ENCODE data around the gene CACNA1E. TPM values are rescaled to one million over a fixed set of nuclear protein-coding genes. Genes with fewer than 3 reads are reported as not detected.

CACNA1E gene
- total RNA-seq, 4 donors from 2014 or later: 0.47 to 0.83 TPM; not detected in 2

DNA sequence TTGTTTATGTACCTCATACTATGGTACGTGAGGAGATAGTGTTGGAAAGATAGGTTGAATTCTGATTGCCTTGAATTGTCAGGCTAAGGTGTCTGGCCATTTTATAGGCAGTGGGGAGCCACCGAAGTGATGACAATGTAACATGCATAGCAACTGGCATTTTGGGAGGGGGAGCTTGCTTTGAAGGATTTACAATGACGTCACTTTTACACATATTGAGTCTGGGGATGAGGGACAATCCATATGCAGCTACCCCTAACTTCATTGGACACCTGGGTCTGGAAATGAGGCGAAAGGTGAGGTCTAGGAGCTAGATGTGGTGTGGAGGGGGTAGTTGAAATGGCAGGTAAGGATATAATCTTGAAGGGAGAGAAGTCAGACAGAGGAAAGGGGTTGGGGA lies 7.7 kb upstream of the CACNA1E start:
- TF ChIP-seq, protein P1, sequence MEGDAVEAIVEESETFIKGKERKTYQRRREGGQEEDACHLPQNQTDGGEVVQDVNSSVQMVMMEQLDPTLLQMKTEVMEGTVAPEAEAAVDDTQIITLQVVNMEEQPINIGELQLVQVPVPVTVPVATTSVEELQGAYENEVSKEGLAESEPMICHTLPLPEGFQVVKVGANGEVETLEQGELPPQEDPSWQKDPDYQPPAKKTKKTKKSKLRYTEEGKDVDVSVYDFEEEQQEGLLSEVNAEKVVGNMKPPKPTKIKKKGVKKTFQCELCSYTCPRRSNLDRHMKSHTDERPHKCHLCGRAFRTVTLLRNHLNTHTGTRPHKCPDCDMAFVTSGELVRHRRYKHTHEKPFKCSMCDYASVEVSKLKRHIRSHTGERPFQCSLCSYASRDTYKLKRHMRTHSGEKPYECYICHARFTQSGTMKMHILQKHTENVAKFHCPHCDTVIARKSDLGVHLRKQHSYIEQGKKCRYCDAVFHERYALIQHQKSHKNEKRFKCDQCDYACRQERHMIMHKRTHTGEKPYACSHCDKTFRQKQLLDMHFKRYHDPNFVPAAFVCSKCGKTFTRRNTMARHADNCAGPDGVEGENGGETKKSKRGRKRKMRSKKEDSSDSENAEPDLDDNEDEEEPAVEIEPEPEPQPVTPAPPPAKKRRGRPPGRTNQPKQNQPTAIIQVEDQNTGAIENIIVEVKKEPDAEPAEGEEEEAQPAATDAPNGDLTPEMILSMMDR (IDR thresholded peaks at IDR 0.05): no peak
- no peak for TF ChIP-seq POLR2A (IDR thresholded peaks at IDR 0.05)
- DNase-seq: no peak

DNA sequence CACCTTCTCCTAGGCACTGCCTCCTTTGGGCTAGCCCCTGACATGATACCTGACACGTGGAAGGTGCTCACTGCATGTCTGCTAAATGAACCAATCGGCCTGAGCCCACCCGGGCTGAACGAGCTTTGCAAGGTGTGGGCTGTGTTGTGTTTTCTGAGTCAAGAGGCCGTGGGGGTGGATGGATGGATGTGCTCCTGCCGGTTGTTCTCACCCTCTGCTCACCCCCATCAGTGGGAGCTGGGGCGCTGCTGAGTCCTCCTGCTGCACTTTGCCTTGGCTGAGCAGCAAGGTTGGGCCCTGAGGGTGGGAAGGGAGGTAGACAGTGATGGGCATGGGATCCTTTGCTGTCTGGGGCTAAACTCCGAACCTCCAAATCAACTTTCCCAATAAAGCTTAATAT lies 6.7 kb upstream of the CACNA1E start:
- no peaks in the 10 kb centered on the region for H3K36me3 ChIP-seq
- no peak for DNase-seq
- no peaks in the 10 kb centered on the region for H3K4me1 ChIP-seq
- no peaks in the 10 kb centered on the region for H3K9me3 ChIP-seq
- TF ChIP-seq, protein P1 (IDR thresholded peaks at IDR 0.05): no peak
- TF ChIP-seq POLR2A (IDR thresholded peaks at IDR 0.05): no peak
- no peaks in the 10 kb centered on the region for H3K27me3 ChIP-seq
- no peak overlapping the region for H3K27ac ChIP-seq
- H3K4me3 ChIP-seq: no peak overlapping the region

More for the DNA sequence above, 7.7 kb upstream of the CACNA1E start:
- Histone ChIP-seq H3K27ac (no peak overlapping the region), H3K4me3 (no peak overlapping the region), H3K4me1 (no peaks in the 10 kb centered on the region), H3K36me3 (no peaks in the 10 kb centered on the region), H3K9me3 (no peaks in the 10 kb centered on the region), H3K27me3 (no peaks in the 10 kb centered on the region)

DNA sequence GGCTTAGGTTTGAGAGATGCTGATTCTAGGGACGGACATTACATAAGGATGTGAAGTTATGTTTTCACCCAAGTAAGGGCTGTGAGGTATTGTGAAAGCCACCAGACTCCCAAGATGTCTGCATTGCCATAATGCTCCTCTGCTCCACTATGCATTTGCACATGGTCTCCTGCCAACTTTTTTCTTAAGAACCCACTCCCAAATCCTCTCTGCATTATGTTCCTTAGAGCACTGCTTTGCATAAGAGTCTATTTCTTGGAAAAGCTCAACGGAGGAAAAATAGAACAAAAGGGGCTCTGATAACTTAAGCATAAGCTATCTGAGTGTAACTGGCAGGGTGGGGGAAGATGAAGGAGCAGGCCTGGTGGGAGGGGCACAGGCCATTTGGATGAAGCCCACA lies 5.0 kb upstream of the CACNA1E start:
- no peak overlapping the region for H3K27ac ChIP-seq
- no peak for TF ChIP-seq POLR2A (IDR thresholded peaks at IDR 0.05)
- TF ChIP-seq, protein P1 (IDR thresholded peaks at IDR 0.05): no peak

DNA sequence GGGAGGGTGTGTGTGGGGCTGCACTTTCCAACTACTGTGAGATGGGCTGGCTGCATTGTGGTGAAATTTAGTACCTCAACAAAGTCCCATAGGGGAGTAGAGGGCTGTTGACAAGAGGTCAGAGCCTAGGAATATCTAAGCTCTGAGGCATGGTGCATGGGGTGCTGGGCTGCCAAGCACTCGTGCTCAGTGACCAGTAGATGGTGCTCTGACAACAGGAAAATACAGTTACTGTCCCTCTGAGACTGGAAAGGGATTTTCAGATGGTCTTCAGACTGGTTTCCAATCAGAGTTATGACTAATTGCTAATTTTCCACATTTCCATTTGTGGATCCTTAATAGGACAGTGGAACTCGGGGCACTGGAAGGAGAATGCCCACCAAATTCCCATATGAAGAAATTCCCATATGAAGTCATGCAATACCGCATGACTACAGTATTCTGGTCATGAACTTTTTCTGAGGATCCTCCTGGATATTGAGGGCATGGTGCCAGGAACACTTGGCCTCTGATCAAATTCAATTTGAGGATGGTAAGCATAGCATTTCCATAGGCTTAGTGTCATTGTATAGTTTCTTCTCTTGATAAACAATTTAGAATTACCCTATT lies 4.1 kb upstream of the CACNA1E start:
- H3K36me3 ChIP-seq: no peaks in the 10 kb centered on the region
- H3K9me3 ChIP-seq: no peaks in the 10 kb centered on the region
- no peak for TF ChIP-seq POLR2A (IDR thresholded peaks at IDR 0.05)
- TF ChIP-seq, protein P1 (IDR thresholded peaks at IDR 0.05): peak in 4 of 6 experiments; percentile 73 to 79 (median 76)
- H3K27me3 ChIP-seq: peaks cover 0 to 19% of the 10 kb centered on the region in 2 donors
- peaks cover 0 to 18% (median 0%) of the 10 kb centered on the region in 4 donors for H3K4me1 ChIP-seq
- no peak overlapping the region for H3K4me3 ChIP-seq
- no peak overlapping the region for H3K27ac ChIP-seq
- peak in 1 of 3 donors; percentile 58 for DNase-seq

More for the DNA sequence above, 5.0 kb upstream of the CACNA1E start:
- DNase-seq: no peak
- H3K4me1 ChIP-seq: peaks cover 0 to 14% (median 0%) of the 10 kb centered on the region in 4 donors
- no peak overlapping the region for H3K4me3 ChIP-seq
- no peaks in the 10 kb centered on the region for H3K36me3 ChIP-seq
- peaks cover 0 to 11% of the 10 kb centered on the region in 2 donors for H3K27me3 ChIP-seq
- H3K9me3 ChIP-seq: no peaks in the 10 kb centered on the region

DNA sequence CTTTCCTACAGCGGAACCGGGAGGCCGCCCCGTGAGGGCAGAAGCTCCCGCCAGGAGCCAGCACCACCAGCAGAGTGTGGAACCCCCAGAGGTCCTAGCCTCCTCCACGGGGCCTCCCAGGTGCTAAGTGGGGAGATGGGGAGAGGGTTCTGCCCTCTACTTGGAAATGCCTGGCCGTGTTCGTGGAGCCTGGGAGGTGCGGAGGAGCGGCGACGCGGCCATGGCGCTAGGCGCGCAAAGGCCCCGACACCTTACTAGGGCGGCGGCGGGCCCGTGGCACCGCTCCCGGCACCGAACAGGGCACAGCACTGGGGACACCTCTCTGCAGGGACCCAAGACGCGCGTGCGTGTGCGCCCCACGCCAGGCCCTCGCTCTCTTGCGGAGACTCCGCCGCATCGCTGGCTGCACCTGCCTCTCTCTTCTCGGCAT lies 1.3 kb upstream of the CACNA1E start:
- DNase-seq: no peak
- H3K36me3 ChIP-seq: no peaks in the 10 kb centered on the region
- H3K27ac ChIP-seq: no peak overlapping the region
- peaks cover 0 to 31% of the 10 kb centered on the region in 2 donors for H3K27me3 ChIP-seq
- H3K4me1 ChIP-seq: peaks cover 0 to 18% (median 0%) of the 10 kb centered on the region in 4 donors
- TF ChIP-seq, protein P1 (IDR thresholded peaks at IDR 0.05): no peak
- TF ChIP-seq POLR2A (IDR thresholded peaks at IDR 0.05): no peak
- H3K4me3 ChIP-seq: peak overlapping the region in 2 of 4 donors; percentile 6 to 46
- H3K9me3 ChIP-seq: no peaks in the 10 kb centered on the region

All from Peyer's patch (tissue), 4 donors.